Activated naive CD8-positive, alpha-beta T cell treated with anti-CD3 and anti-CD28 coated beads, Interleukin-2, amount 50 U/mL, for 24 hours (primary cell): ENCODE measurements around the gene B3GNT5.

ENCODE experiments used
- ATAC-seq: fragments of 150-1000 bp; cut with Tn5 transposase; one replicate; pipeline ENCODE4 v1.10.0; 2021
- DNase-seq: peaks from one replicate; pipeline ENCODE4 v3.0.0; 2021
- H3K27ac Mint-ChIP-seq: one replicate; pipeline ENCODE4 v1.8.0; 2021; ENCODE audit warnings: mild to moderate bottlenecking, mixed read lengths
- H3K27me3 Mint-ChIP-seq: one replicate; pipeline ENCODE4 v1.8.0; 2021; ENCODE audit warnings: mixed read lengths
- H3K36me3 Mint-ChIP-seq: one replicate; pipeline ENCODE4 v1.8.0; 2021; ENCODE audit warnings: low read depth, mixed read lengths
- H3K4me1 Mint-ChIP-seq: one replicate; pipeline ENCODE4 v1.8.0; 2021; ENCODE audit warnings: mixed read lengths
- H3K4me3 Mint-ChIP-seq: one replicate; pipeline ENCODE4 v1.8.0; 2021; ENCODE audit warnings: mild to moderate bottlenecking, moderate library complexity, mixed read lengths
- H3K9me3 Mint-ChIP-seq: one replicate; pipeline ENCODE4 v1.8.0; 2021; ENCODE audit warnings: mixed read lengths

The B3GNT5 gene

DNA sequence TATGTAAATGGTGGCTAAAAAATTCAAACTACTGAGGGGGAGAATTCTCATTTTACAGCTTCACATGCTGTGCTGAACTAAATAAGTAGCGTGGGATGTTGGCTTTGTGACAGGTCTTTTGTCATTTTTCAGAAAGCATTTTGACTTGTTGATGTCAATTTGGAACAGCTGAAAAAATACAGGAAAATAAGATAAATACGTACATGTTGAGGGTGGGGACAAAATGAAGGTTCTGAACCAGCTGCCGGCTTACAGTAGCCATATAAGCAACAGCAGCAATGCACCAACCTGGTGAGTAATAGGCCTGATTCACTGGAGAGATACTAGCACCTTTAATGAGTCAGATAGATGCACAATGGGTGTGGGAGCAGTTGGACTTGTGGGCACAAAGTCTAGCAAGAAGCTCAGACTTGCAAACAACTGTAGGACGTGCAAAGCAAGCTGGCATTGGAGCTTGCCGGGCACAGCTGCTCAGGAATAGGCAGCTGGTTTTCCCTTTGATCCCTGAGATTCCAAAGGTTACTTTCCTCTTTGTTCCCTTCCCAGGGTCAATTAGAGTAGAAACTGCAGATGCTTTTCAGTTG lies 12.9 kb downstream of the B3GNT5 start:
- Mint-ChIP-seq H3K36me3 (peaks cover 40% of the 10 kb centered on the region), H3K27me3 (peaks cover 1% of the 10 kb centered on the region), H3K27ac (no peak overlapping the region), H3K4me3 (no peak overlapping the region), H3K4me1 (peaks cover 12% of the 10 kb centered on the region), H3K9me3 (no peaks in the 10 kb centered on the region)
- DNase-seq (peak; percentile 51), ATAC-seq (peak; percentile 96)

DNA sequence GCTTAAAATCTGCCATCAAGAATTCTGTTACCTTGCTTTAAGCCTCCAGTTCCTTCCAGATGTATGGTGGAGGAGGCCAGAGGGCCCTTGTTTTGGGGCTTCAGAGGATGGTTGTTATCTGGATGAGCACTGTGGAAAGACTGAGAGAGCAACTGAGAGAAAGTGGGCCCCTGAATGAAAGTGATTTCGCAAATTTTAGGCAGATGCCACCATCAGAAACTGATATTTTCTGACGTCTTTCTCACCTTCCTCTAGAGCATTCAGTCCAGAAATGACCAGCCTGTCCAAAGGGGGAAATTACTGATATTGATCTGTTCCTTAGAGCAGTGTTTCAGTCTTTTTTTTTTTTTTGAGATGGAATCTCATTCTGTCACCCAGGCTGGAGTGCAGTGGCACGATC lies 13.4 kb downstream of the B3GNT5 start:
- H3K27ac Mint-ChIP-seq: no peak overlapping the region
- ATAC-seq: peak; percentile 73

DNA sequence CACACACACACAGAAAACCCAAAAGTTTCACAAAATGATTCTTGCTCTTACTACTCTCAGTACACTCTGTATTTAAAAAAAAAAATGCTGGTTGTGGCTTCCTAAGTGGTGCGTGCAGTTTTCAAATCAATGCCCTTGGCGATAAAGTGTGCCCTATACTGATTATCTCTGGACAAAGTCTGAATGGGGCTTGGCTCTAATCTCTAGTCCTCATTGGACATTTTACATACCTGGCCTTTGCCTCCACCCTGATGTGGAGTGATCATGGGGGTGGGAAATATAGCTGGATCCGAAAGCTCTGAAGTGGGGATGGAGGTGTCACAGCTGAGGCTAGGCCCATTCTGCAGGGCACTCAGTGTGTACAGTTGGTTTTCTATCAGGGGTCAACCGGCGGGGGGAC lies 14.1 kb downstream of the B3GNT5 start:
- no peaks in the 10 kb centered on the region for H3K27me3 Mint-ChIP-seq
- ATAC-seq (no peak), DNase-seq (no peak)
- peaks cover 11% of the 10 kb centered on the region for H3K4me1 Mint-ChIP-seq
- peaks cover 51% of the 10 kb centered on the region for H3K36me3 Mint-ChIP-seq
- H3K9me3 Mint-ChIP-seq: no peaks in the 10 kb centered on the region
- H3K27ac Mint-ChIP-seq: no peak overlapping the region
- no peak overlapping the region for H3K4me3 Mint-ChIP-seq

More for the DNA sequence above, 13.4 kb downstream of the B3GNT5 start:
- Mint-ChIP-seq H3K4me1 (peaks cover 13% of the 10 kb centered on the region), H3K9me3 (no peaks in the 10 kb centered on the region), H3K36me3 (peaks cover 45% of the 10 kb centered on the region), H3K4me3 (no peak overlapping the region), H3K27me3 (peaks cover 1% of the 10 kb centered on the region)
- DNase-seq: peak; percentile 28

DNA sequence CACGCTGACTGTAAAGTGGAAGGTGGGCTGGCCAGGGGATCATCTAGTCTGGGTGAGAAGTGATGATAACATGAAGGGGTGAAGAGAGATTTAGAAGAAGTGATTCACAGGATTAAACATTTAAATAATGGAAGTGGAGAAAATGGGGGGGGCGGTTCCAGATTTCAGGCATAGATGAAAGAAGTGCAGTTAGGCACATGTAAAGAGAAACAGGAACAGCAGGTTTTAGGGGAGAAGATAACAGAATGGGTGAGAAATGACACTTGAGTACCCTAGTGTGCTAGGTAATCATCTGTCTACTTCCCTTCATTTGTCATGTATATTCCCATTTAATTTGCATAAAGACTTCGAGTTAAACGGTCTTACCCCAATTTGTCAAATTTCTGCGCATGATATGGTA lies 15.3 kb downstream of the B3GNT5 start:
- Mint-ChIP-seq H3K9me3 (no peaks in the 10 kb centered on the region), H3K27ac (no peak overlapping the region), H3K4me3 (peak overlapping the region; percentile 39), H3K4me1 (peaks cover 15% of the 10 kb centered on the region), H3K36me3 (peaks cover 58% of the 10 kb centered on the region), H3K27me3 (no peaks in the 10 kb centered on the region)
- ATAC-seq: peak; percentile 30
- peak; percentile 34 for DNase-seq

DNA sequence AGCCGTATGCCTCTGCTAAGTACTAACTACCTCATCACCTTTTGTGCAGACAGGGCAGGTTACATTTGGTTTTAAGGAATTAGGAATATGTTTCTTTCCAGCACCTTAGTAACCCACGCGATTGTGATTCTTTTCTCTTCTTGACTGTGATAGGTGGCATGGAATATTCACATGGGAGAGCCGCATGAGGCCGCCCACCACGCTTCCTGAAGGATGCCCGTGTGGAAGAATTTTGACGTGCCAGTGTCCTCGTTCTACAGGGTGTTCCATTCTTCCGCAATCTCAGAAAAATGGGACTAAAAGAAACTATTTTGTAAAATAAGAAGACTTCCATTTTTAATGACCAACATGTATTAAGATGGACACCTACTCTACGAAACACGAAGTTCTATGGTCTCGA lies 16.3 kb downstream of the B3GNT5 start:
- no peaks in the 10 kb centered on the region for H3K27me3 Mint-ChIP-seq
- peaks cover 20% of the 10 kb centered on the region for H3K4me1 Mint-ChIP-seq
- no peaks in the 10 kb centered on the region for H3K9me3 Mint-ChIP-seq
- no peak overlapping the region for H3K27ac Mint-ChIP-seq
- no peak overlapping the region for H3K4me3 Mint-ChIP-seq
- DNase-seq (no peak), ATAC-seq (no peak)
- H3K36me3 Mint-ChIP-seq: peaks cover 61% of the 10 kb centered on the region

DNA sequence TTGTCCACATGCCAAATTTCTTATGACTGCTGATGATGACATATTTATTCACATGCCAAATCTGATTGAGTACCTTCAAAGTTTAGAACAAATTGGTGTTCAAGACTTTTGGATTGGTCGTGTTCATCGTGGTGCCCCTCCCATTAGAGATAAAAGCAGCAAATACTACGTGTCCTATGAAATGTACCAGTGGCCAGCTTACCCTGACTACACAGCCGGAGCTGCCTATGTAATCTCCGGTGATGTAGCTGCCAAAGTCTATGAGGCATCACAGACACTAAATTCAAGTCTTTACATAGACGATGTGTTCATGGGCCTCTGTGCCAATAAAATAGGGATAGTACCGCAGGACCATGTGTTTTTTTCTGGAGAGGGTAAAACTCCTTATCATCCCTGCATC lies 17.3 kb downstream of the B3GNT5 start:
- H3K27me3 Mint-ChIP-seq: no peaks in the 10 kb centered on the region
- H3K27ac Mint-ChIP-seq: no peak overlapping the region
- no peak for ATAC-seq
- no peak overlapping the region for H3K4me3 Mint-ChIP-seq
- H3K36me3 Mint-ChIP-seq: peaks cover 66% of the 10 kb centered on the region
- no peaks in the 10 kb centered on the region for H3K9me3 Mint-ChIP-seq
- peaks cover 28% of the 10 kb centered on the region for H3K4me1 Mint-ChIP-seq
- no peak for DNase-seq

DNA sequence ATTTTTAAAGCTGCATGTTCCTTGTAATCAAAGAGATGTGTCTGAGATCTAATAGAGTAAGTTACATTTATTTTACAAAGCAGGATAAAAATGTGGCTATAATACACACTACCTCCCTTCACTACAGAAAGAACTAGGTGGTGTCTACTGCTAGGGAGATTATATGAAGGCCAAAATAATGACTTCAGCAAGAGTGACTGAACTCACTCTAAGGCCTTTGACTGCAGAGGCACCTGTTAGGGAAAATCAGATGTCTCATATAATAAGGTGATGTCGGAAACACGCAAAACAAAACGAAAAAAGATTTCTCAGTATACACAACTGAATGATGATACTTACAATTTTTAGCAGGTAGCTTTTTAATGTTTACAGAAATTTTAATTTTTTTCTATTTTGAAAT lies 19.1 kb downstream of the B3GNT5 start:
- H3K27me3 Mint-ChIP-seq: no peaks in the 10 kb centered on the region
- H3K27ac Mint-ChIP-seq: no peak overlapping the region

DNA sequence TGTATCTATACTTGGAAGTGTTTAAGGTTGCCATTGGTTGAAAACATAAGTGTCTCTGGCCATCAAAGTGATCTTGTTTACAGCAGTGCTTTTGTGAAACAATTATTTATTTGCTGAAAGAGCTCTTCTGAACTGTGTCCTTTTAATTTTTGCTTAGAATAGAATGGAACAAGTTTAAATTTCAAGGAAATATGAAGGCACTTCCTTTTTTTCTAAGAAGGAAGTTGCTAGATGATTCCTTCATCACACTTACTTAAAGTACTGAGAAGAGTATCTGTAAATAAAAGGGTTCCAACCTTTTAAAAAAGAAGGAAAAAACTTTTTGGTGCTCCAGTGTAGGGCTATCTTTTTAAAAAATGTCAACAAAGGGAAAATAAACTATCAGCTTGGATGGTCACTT lies 19.7 kb downstream of the B3GNT5 start:
- peaks cover 34% of the 10 kb centered on the region for H3K4me1 Mint-ChIP-seq
- ATAC-seq: no peak
- no peak overlapping the region for H3K4me3 Mint-ChIP-seq
- H3K27me3 Mint-ChIP-seq: no peaks in the 10 kb centered on the region
- no peaks in the 10 kb centered on the region for H3K9me3 Mint-ChIP-seq
- peaks cover 55% of the 10 kb centered on the region for H3K36me3 Mint-ChIP-seq
- DNase-seq: no peak
- no peak overlapping the region for H3K27ac Mint-ChIP-seq

More for the DNA sequence above, 19.1 kb downstream of the B3GNT5 start:
- no peak for DNase-seq
- Mint-ChIP-seq H3K4me3 (no peak overlapping the region), H3K36me3 (peaks cover 59% of the 10 kb centered on the region), H3K9me3 (no peaks in the 10 kb centered on the region), H3K4me1 (peaks cover 34% of the 10 kb centered on the region)
- ATAC-seq: no peak

DNA sequence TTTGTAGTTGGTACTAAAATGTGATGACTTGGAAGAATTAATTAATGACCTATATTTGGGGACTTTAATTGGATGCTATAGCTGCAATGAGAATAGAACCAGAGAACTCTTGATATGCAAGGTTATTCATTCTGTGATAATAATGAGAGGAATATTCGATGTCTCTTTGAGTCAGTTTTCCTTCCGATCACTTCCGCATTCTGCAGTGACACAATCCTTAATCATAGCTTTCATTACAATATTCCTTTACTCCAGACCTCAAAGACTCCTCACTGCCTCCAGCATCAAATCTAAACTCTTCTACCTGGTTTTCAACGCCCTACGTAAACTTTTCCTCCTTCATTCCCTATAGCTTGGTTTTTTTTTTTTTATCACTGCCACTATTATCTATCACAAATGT lies 21.6 kb downstream of the B3GNT5 start:
- peaks cover 38% of the 10 kb centered on the region for H3K36me3 Mint-ChIP-seq
- H3K9me3 Mint-ChIP-seq: no peaks in the 10 kb centered on the region
- no peak for ATAC-seq
- H3K27me3 Mint-ChIP-seq: no peaks in the 10 kb centered on the region
- H3K4me3 Mint-ChIP-seq: no peak overlapping the region
- peaks cover 42% of the 10 kb centered on the region for H3K4me1 Mint-ChIP-seq
- no peak for DNase-seq
- no peak overlapping the region for H3K27ac Mint-ChIP-seq

DNA sequence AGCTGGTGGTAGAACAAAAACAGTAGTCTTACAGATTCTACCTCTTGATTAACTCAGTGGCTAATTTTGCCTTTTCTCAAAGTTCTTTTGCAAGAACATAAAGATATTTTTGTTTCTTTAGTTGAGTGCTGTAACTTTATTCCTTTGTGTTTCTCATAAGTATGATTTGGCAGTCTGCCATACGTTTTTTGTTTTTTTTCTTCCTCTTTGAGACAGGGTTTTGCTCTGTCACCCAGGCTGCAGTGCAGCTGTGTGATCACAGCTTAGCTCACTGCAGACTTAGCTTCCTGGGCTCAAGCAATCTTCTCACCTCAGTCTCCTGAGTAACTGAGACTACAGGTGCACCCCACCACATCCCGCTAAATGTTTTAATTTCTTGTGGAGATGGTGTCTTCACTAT lies 22.4 kb downstream of the B3GNT5 start:
- ATAC-seq (no peak), DNase-seq (no peak)
- peaks cover 40% of the 10 kb centered on the region for H3K4me1 Mint-ChIP-seq
- H3K9me3 Mint-ChIP-seq: no peaks in the 10 kb centered on the region
- H3K4me3 Mint-ChIP-seq: no peak overlapping the region
- peaks cover 31% of the 10 kb centered on the region for H3K36me3 Mint-ChIP-seq
- peak overlapping the region; percentile 24 for H3K27ac Mint-ChIP-seq
- no peaks in the 10 kb centered on the region for H3K27me3 Mint-ChIP-seq

DNA sequence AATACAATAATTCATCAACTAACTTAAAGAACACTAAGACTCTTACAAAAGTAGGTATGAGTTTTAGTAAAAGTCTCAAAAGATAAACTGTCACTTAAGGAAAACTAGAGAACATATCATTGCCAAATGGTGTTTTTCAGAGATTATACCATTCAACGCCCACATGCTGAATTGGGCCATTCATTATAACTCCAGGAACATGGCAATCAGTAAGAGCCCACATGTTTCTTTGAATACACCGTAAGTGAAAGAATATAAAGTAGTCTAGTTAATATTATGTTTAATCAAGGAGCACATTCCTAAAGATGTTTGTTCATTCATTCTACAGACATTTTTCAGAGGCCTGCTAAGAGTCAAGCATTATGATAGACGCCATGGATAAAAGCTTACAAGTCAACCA lies 22.9 kb downstream of the B3GNT5 start:
- no peak for DNase-seq
- no peak for ATAC-seq
- Mint-ChIP-seq H3K36me3 (peaks cover 25% of the 10 kb centered on the region), H3K4me1 (peaks cover 35% of the 10 kb centered on the region), H3K27ac (no peak overlapping the region), H3K4me3 (no peak overlapping the region), H3K27me3 (no peaks in the 10 kb centered on the region), H3K9me3 (no peaks in the 10 kb centered on the region)

DNA sequence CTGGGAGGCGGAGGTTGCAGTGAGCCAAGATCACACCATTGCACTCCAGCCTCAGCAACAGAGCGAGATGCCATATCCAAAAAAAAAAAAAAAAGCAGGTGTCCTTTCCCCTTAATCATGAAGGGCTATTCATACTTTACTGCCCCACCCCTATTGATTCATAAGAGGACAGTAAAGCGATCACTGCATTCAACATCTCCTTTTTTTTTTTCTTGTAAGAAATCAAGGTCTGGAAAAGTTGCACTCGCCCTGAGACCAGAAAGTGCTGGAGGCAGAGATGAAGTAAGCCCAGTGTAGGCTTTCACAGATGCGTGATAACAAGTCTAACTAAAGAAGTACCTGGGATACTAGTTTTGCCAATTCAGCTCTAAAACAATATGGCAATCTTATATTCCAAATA lies 24.2 kb downstream of the B3GNT5 start:
- no peaks in the 10 kb centered on the region for H3K9me3 Mint-ChIP-seq
- no peaks in the 10 kb centered on the region for H3K27me3 Mint-ChIP-seq
- peaks cover 31% of the 10 kb centered on the region for H3K4me1 Mint-ChIP-seq
- no peak for ATAC-seq
- H3K36me3 Mint-ChIP-seq: peaks cover 13% of the 10 kb centered on the region
- no peak overlapping the region for H3K4me3 Mint-ChIP-seq
- no peak overlapping the region for H3K27ac Mint-ChIP-seq
- no peak for DNase-seq

DNA sequence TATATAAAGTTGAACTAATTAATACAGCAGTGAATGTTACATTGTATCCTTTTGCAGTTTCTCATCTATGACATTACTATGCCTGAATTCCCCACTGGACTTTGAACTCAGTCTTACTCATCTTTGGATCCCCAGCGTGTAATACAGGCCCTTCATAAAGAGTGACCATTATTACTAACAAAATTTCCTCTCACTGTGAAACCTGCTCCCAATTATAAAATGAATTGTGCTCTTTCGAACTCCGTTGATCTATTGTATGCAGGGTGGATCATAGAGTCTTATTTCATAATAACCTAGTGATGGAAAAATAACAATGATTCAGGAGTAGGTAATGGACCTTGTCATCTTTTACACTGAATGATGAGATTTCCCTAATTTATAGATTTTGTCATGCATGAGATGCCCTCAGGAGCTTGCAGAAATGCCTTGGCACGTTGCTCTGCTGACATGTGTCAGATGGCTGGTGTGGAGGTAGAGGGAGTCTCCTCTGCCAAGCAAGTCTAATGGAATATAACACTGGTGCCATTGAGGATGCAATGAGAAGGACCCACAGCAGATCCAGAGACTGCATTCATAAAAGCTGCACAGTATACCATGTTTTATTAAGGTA lies 25.5 kb downstream of the B3GNT5 start:
- peaks cover 29% of the 10 kb centered on the region for H3K4me1 Mint-ChIP-seq
- no peak for ATAC-seq
- H3K4me3 Mint-ChIP-seq: no peak overlapping the region
- DNase-seq: no peak
- H3K36me3 Mint-ChIP-seq: peaks cover 5% of the 10 kb centered on the region
- no peak overlapping the region for H3K27ac Mint-ChIP-seq
- H3K9me3 Mint-ChIP-seq: no peaks in the 10 kb centered on the region
- H3K27me3 Mint-ChIP-seq: no peaks in the 10 kb centered on the region

DNA sequence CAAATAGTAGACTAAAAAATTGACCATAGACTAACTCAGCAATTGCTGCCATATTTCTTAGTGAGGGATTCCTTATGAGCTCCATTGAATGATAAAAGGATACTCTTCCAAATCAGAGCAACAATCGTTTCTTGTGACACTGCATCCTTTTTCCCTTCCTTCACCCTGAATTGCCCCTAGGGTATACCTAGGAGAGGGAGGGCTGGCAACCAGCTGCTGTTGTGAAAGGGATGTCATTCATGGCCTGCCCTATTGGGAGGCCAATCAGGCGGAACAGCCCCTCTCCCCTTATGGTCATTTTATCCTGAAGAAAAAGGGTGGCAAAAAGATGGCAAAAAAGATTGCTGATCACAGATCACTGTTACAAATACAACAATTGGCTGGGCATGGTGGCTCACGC lies 26.3 kb downstream of the B3GNT5 start:
- ATAC-seq: no peak
- no peak for DNase-seq
- Mint-ChIP-seq H3K4me1 (peaks cover 32% of the 10 kb centered on the region), H3K27me3 (no peaks in the 10 kb centered on the region), H3K36me3 (peaks cover 8% of the 10 kb centered on the region), H3K4me3 (no peak overlapping the region), H3K9me3 (no peaks in the 10 kb centered on the region), H3K27ac (no peak overlapping the region)

DNA sequence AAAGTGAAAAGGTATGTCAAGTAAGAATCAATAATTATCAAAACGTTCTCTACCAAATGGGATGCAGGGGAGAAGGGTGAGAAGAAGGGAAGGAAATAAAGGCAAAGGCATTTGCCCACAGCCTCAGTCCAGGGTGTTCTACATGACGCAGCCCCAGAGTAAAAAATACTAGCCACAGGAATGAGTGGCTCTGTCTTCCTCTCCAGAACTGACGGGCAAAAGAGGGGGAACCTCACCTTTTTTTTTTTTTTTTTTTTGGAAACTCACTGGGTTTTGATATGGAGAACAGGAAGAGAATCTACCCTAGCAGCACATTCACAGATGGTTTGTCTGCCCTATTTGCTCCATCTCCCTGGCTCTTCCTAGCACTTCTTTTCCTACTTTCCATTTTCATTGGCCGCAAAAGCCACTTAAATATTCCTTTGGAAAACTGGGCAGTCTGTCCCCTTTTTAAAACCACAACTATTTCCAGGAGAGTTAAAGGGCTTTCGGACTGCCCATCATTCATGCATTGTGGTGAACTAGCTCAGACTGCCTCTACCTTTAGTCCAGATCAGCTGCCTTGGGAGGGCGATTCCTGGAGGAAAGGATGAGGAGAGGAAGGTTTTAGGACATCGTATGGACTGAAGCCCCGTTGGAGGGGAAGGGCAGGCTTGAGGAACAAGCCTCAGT lies 28.2 kb downstream of the B3GNT5 start:
- DNase-seq (no peak), ATAC-seq (no peak)
- Mint-ChIP-seq H3K9me3 (no peaks in the 10 kb centered on the region), H3K36me3 (peaks cover 3% of the 10 kb centered on the region), H3K4me1 (peaks cover 37% of the 10 kb centered on the region), H3K4me3 (no peak overlapping the region), H3K27ac (no peak overlapping the region), H3K27me3 (no peaks in the 10 kb centered on the region)
